ENCODE measurements around the gene ERFL. TPM values are rescaled to one million over a fixed set of nuclear protein-coding genes. Genes with fewer than 3 reads are reported as not detected.

ERFL gene
- total RNA-seq, 2 experiments from 2014 or later: 1.6 to 6.8 TPM

GRCh38 chr19:41913538-41914423 is 14.5 kb downstream of the ERFL start:
- Histone ChIP-seq H3K36me3 (ENCODE audit: insufficient read depth, low read length) (no peaks in the 10 kb centered on the region; the same call in 1 of the 2 replicates), H3K27ac (ENCODE audit: low read depth, low read length, poor library complexity, severe bottlenecking) (no peak overlapping the region), H2AFZ (ENCODE audit: low read length) (no peak overlapping the region), H3K9me3 (ENCODE audit: low read length) (no peaks in the 10 kb centered on the region), H3K4me2 (ENCODE audit: low read length) (no peak overlapping the region), H3K9me2 (ENCODE audit: insufficient read depth, low read length) (no peaks in the 10 kb centered on the region), H4K20me1 (ENCODE audit: insufficient read depth, low read length) (no peaks in the 10 kb centered on the region), H3K79me2 (ENCODE audit: insufficient read depth, low read depth, low read length) (no peaks in the 10 kb centered on the region), H3K4me1 (ENCODE audit: insufficient read depth, low read length, poor library complexity, severe bottlenecking) (peaks cover 13% of the 10 kb centered on the region), H3K4me3 (ENCODE audit: low read depth, low read length, poor library complexity, severe bottlenecking) (no peak overlapping the region)
- intact Hi-C loops (cut with micrococcal nuclease; ENCODE audit: unreplicated experiment): no loop called here
- ChIA-PET POLR2A (no interaction called here), CTCF (ENCODE audit: unreplicated experiment) (no interaction called here)
- no peak for DNase-seq (ENCODE audit: low spot score)
- no TSS peak for BruUV-seq (replicated peaks)
- TF ChIP-seq EZH2phosphoT487 (IDR thresholded peaks at IDR 0.05; ENCODE audit: borderline replicate concordance, low read depth, low read length): no peak

- H3K79me2 ChIP-seq (ENCODE audit: insufficient read depth, low read depth, low read length): no peaks in the 10 kb centered on the region
- H3K4me2 ChIP-seq (ENCODE audit: low read length): no peak overlapping the region
- H3K4me1 ChIP-seq (ENCODE audit: insufficient read depth, low read length, poor library complexity, severe bottlenecking): peaks cover 13% of the 10 kb centered on the region
- no peak overlapping the region for H2AFZ ChIP-seq (ENCODE audit: low read length)
- no peak for TF ChIP-seq CTCF (conservative IDR thresholded peaks at IDR 0.05; ENCODE audit: low read length)
- TF ChIP-seq EZH2phosphoT487 (IDR thresholded peaks at IDR 0.05; ENCODE audit: borderline replicate concordance, low read depth, low read length): no peak
- no peak for DNase-seq (ENCODE audit: low spot score)
- H3K27ac ChIP-seq (ENCODE audit: low read depth, low read length, poor library complexity, severe bottlenecking): no peak overlapping the region
- CTCF ChIA-PET (ENCODE audit: unreplicated experiment): no interaction called here
- intact Hi-C loops (cut with micrococcal nuclease; ENCODE audit: unreplicated experiment): no loop called here
- H3K9me3 ChIP-seq (ENCODE audit: low read length): no peaks in the 10 kb centered on the region
- POLR2A ChIA-PET: no interaction called here
- no TSS peak for BruUV-seq (replicated peaks)
- no peak overlapping the region for H3K4me3 ChIP-seq (ENCODE audit: low read depth, low read length, poor library complexity, severe bottlenecking)
- no peaks in the 10 kb centered on the region for H4K20me1 ChIP-seq (ENCODE audit: insufficient read depth, low read length)
- H3K9me2 ChIP-seq (ENCODE audit: insufficient read depth, low read length): no peaks in the 10 kb centered on the region
- no peaks in the 10 kb centered on the region; the same call in 1 of the 2 replicates for H3K36me3 ChIP-seq (ENCODE audit: insufficient read depth, low read length)
These were observed 15.2 kb downstream of the ERFL start for GRCh38 chr19:41912899-41913537.

GRCh38 chr19:41911889-41912731 is 16.1 kb downstream of the ERFL start:
- CTCF ChIA-PET (ENCODE audit: unreplicated experiment): no interaction called here
- Histone ChIP-seq H3K36me3 (ENCODE audit: insufficient read depth, low read length) (peaks cover 4% of the 10 kb centered on the region; the same call in 1 of the 2 replicates), H3K4me3 (ENCODE audit: low read depth, low read length, poor library complexity, severe bottlenecking) (no peak overlapping the region), H3K4me2 (ENCODE audit: low read length) (peak overlapping the region; percentile 5; the same call in 1 of the 2 replicates), H3K4me1 (ENCODE audit: insufficient read depth, low read length, poor library complexity, severe bottlenecking) (peaks cover 13% of the 10 kb centered on the region), H2AFZ (ENCODE audit: low read length) (no peak overlapping the region), H3K9me2 (ENCODE audit: insufficient read depth, low read length) (no peaks in the 10 kb centered on the region), H3K27ac (ENCODE audit: low read depth, low read length, poor library complexity, severe bottlenecking) (no peak overlapping the region), H3K79me2 (ENCODE audit: insufficient read depth, low read depth, low read length) (no peaks in the 10 kb centered on the region), H4K20me1 (ENCODE audit: insufficient read depth, low read length) (no peaks in the 10 kb centered on the region), H3K9me3 (ENCODE audit: low read length) (no peaks in the 10 kb centered on the region)
- POLR2A ChIA-PET: no interaction called here
- peak; percentile 30 for DNase-seq (ENCODE audit: low spot score)
- TF ChIP-seq EZH2phosphoT487 (IDR thresholded peaks at IDR 0.05; ENCODE audit: borderline replicate concordance, low read depth, low read length): no peak
- TF ChIP-seq CTCF (conservative IDR thresholded peaks at IDR 0.05; ENCODE audit: low read length): no peak
- no TSS peak for BruUV-seq (replicated peaks)
- intact Hi-C loops (cut with micrococcal nuclease; ENCODE audit: unreplicated experiment): no loop called here

Data from OCI-LY7 (cell line).